Epithelial cell of esophagus (primary cell): Measurements from ENCODE around the gene ATP6V0E2.

Experiments used
- DNase-seq: peaks from one replicate; pipeline ENCODE4 v3.0.0; 2010; ENCODE audit warnings: low read depth
- H3K4me3 ChIP-seq: 2 replicates; pipeline ENCODE4 v1.5.1; 2011; ENCODE audit warnings: mild to moderate bottlenecking, low read length, control low read depth
- TF ChIP-seq, protein P1 (sequence below): IDR thresholded peaks from 2 replicates; pipeline ENCODE4 v1.5.1; 2011; ENCODE audit warnings: low read depth, mild to moderate bottlenecking, low read length, control low read depth, inconsistent platforms; ENCODE audit not compliant: insufficient read depth; ENCODE audit errors: missing control alignments

ATP6V0E2 gene

DNA sequence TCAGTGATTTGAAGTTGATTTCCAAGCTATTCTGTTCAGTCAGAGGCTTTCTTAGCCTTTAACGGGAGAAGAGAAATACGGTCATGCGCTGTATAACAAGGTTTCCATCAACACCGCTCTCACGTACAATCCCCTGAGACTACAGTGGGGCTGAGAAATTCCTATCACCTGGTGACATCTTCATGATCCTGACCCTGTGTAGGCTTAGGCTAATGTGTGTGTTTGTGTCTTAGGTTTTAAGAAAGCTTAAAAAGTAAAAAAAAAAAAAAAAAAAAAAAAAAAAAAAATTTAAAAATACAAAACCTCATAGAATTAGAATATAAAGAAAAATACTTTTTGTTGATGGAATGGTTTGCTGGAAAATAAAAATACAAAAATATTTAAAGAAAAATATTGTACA lies 33.8 kb upstream of the ATP6V0E2 start:
- TF ChIP-seq, protein P1, sequence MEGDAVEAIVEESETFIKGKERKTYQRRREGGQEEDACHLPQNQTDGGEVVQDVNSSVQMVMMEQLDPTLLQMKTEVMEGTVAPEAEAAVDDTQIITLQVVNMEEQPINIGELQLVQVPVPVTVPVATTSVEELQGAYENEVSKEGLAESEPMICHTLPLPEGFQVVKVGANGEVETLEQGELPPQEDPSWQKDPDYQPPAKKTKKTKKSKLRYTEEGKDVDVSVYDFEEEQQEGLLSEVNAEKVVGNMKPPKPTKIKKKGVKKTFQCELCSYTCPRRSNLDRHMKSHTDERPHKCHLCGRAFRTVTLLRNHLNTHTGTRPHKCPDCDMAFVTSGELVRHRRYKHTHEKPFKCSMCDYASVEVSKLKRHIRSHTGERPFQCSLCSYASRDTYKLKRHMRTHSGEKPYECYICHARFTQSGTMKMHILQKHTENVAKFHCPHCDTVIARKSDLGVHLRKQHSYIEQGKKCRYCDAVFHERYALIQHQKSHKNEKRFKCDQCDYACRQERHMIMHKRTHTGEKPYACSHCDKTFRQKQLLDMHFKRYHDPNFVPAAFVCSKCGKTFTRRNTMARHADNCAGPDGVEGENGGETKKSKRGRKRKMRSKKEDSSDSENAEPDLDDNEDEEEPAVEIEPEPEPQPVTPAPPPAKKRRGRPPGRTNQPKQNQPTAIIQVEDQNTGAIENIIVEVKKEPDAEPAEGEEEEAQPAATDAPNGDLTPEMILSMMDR: no peak
- no peak for DNase-seq
- no peak overlapping the region for H3K4me3 ChIP-seq

DNA sequence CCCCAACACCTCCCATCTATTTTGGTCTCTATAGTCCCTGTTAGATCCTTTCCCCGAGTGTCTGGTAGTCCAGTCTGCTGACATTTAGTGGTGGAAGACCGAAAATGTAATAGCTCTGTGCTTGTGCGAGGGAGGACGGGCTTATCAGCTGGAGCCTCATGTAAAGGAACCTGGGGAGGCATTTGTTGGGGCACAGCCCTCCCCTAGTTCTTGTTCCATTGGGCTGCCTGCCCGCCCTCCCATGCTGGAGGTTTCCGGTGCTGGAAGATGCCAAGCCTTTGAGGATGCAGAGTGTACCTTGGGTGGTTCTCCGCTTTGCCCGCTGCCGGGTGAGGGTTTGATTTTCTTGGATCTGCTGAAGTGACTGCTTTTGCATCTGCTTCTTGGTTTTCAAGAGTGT lies 30.2 kb upstream of the ATP6V0E2 start:
- H3K4me3 ChIP-seq: no peak overlapping the region
- TF ChIP-seq, protein P1: no peak

DNA sequence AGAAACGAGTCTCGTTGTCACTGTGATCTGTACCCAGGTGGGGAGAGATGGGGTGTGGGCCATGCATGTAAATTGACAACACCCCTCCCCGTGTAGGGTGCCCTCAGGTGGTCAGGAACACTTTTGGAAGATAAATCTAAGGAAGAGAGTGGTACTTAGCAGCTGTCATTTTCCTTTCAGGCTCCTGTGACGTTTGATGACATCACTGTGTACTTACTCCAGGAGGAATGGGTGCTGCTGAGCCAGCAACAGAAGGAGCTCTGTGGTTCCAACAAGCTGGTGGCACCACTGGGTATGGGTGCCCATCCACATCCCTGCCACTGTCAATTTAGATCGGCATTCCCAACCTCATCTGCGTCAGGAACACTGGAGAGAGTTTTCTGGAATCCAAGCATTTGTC lies 29.3 kb upstream of the ATP6V0E2 start:
- DNase-seq: no peak
- TF ChIP-seq, protein P1: no peak
- no peak overlapping the region for H3K4me3 ChIP-seq

More for the DNA sequence above, 30.2 kb upstream of the ATP6V0E2 start:
- no peak for DNase-seq

DNA sequence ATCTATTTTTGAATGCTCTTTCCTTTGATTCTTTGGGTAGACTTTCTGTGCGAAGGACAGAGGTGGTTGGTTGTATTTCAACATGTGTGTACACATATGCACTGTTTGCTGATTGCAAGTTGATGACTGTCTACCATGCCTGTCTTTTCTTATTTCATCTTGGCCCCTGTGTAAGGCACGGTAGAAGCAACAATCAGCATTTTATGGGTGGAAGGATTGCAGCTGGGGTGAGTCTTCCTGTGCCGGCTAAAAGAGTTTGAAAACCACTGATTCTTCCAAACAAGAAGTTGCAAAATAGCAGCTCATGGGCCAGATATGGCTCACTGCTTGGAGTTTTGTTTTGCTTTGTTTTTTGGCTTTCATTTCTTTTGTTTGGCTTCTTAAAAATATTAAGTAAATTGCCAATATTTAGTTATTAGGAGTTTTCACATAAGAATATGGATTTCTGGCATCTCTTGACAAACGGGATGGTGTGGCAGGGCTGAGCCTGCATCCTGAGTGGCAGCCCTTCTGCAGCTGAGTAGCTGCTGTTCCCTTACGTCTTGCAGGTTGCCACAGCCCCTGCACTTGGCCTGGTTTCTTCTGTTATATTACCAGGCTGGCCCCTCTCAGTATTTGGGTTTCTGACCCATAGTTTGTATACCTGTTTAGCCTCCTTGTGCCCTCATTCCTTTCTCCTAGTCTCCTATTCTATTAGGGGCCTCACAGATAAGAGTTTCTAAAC lies 28.4 kb upstream of the ATP6V0E2 start:
- DNase-seq: no peak
- TF ChIP-seq, protein P1: no peak
- no peak overlapping the region for H3K4me3 ChIP-seq

DNA sequence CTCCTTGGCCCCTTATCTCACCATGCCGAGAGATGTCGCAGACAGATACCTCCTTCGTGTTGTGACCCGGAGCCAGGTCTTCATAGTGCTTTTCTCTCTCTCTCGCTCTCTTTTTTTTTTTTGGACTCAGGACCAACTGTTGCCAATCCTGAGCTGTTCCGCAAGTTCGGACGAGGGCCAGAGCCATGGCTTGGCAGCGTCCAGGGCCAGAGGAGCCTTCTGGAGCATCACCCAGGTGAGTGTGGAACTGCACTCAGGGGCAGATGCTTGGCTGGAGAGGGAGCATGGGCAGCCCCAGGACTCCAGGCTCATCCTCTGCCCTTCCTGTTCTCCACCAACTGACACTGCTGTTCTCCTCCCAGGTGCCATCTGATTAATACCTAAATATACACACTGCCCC lies 27.7 kb upstream of the ATP6V0E2 start:
- DNase-seq: no peak
- TF ChIP-seq, protein P1: no peak
- no peak overlapping the region for H3K4me3 ChIP-seq

DNA sequence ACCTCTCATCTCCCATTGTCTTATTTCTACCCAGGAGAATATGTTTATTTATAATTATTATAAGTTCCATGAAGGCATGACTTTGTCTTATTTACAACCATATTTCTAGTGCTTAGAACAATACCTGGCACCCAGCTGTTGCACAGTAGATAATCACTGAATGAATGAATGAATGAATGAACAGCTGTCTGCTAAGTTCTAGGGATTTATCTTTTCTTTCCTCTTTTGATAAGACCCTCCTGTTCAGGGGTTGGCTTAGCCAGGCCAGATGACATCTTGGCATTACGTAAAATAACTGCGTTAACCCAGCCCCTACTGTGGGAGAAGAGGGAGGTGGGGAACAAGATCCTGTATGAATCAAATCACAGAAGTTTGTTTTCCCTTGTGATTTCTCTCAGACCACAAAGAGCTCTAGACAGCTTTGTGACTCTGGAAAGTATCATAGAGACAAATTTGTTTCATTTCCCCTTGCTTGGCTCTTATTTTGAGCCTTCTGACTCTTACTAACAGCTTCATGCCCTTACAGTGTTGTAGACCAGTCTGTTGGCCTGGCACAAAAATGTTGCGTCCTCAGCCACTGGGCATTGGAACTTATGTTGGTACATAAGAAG lies 27.2 kb upstream of the ATP6V0E2 start:
- no peak overlapping the region for H3K4me3 ChIP-seq
- DNase-seq: no peak
- TF ChIP-seq, protein P1: no peak

DNA sequence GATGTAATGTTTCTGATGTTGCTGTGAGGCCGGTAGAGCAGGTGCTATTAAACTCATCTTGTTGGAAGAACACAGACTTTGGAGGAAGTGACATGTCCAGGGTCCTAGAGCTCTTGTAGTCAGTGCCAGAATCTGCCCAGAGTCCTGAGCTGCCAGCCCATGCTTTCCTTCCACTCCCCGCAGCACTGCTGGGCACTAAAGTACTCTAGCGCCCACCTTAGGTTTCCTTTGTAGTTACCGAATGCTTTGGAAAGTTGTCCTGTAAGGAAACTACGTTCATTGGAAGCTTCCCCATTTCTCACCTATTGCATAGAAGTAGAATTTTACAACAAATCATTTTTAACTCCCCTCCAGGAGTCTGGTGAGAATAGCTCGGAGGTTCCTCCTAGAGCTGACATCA lies 24.6 kb upstream of the ATP6V0E2 start:
- H3K4me3 ChIP-seq: no peak overlapping the region
- TF ChIP-seq, protein P1: no peak
- no peak for DNase-seq
